LHCN-M2 (cell line): Measurements from ENCODE around the gene PUS7. TPM values are rescaled to one million over a fixed set of nuclear protein-coding genes. Genes with fewer than 3 reads are reported as not detected.
"Not testable (repeated sequence)": the region's sequence is repeated elsewhere in the genome, so short reads cannot be mapped to it uniquely, and the experiment has no call there.

ENCODE experiments used
- DNase-seq: peaks from one replicate; pipeline ENCODE4 v3.0.0-alpha.2; 2012; ENCODE audit warnings: low read depth
- total RNA-seq: library from RNA; depleted of rRNA; stranded (reverse); fragments of >200 nt; gene quantifications from 2 replicates; pipeline ENCODE4 v1.2.3, GENCODE V29; 2014; rRNA removed

PUS7 gene
- total RNA-seq, 1 experiment from 2014 or later, result 32.6 TPM

GRCh38 chr7:105450177-105450861, 71.8 kb downstream of the PUS7 start:
- DNase-seq, result no peak

- DNase-seq, result no peak
Observed at GRCh38 chr7:105448181-105448580, 73.9 kb downstream of the PUS7 start.

GRCh38 chr7:105444342-105444987, 77.6 kb downstream of the PUS7 start:
- DNase-seq, result no peak

DNA sequence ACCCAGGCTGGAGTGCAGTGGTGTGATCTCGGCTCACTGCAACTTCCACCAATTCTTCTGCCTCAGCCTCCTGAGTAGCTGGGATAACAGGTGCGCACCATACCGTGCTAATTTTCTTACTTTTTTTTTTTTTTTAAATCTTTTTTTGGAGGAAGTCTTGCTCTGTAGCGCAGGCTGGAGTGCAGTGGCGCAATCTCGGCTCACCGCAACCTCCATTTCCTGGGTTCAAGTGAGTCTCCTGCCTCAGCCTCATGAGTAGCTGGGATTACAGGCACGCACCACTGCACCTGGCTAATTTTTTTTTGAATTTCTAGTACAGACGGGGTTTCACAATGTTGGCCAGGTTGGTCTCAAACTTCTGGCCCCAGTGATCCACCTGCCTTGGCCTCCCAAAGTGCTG, 79.9 kb downstream of the PUS7 start:
- not testable (repeated sequence) for DNase-seq

DNA sequence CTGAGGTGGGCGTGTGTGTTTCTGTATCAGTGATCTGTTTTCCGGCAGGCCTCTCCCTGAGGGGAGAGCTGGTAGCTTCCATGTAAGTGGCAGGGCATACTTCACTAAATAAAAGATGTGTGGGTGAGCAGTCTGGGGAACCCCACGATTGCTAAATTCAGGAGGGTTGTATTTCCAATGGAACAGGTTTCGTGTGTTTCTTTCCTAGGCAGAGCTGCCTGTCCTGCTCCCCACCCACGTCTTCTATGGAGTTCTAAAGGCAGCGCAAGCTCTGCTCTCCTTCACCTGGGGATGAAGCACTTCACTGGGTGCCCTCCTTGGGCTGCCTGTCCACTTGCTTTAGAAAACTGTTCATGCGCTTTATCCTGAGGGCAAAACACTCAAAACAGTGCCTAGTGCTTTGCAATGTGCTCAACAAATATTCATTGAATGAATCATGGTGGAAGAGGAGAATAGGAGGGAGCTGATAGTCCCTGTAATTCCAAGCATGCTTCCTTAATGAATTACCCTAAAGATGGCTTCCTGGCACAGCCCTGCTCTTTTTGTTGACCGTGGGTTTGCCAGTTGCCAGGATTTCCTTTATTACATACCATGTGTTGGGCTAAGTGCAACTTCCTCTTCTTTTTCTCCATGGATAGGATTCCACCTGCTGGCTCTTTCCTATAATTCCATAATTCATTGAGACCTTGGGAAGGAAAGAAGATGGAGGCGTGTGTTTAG, 82.7 kb downstream of the PUS7 start:
- DNase-seq, result peak; percentile 81

DNA sequence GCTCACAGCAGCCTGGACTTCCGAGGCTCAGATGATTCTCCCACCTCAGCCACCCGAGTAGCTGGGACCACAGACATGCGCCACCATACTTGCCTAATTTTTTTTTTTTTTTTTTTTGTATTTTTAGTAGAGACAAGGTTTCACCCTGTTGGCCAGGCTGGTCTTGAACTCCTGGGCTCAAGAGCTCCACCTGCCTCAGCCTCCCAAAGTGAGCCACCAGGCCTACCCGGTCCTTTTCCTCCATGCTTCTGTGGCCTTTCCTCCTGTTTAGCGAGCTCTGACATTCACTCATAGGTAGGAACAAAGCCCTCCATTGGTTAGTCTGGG, 83.3 kb downstream of the PUS7 start:
- DNase-seq, result no peak

DNA sequence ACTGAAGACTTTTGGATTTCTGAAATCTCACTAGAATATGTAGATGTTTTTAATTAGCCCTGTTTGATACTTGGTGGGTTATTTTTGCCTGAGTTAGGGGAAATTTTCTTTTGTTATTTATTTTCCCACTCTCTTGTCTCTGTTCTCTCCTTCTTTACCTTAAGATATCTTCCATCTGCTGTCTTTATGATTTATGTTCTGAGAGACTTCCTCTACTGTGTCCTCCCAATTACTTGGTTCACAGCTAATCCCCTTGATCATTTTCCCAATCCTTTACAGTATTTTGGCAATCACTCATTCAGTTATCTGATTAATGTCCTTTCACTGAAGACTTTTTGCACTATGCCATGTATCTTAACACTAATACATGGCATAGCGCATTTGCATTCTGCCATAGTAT, 83.8 kb downstream of the PUS7 start:
- DNase-seq, result no peak

DNA sequence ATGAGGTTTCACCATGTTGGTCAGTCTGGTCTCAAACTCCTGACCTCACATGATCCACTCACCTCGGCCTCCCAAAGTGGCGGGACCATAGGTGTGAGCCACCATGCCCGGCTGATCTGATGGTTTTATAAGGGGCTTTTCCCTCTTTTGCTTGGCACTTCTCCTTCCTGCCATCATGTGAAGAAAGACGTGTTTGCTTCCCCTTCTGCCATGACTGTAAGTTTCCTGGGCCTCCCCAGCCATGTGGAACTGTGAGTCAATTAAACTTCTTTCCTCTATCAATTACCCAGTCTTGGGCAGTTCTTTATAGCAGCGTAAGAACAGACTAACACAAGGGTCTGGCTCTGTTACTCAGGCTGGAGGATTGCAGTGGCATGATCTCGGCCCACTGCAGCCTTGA, 84.7 kb downstream of the PUS7 start:
- not testable (repeated sequence) for DNase-seq

DNA sequence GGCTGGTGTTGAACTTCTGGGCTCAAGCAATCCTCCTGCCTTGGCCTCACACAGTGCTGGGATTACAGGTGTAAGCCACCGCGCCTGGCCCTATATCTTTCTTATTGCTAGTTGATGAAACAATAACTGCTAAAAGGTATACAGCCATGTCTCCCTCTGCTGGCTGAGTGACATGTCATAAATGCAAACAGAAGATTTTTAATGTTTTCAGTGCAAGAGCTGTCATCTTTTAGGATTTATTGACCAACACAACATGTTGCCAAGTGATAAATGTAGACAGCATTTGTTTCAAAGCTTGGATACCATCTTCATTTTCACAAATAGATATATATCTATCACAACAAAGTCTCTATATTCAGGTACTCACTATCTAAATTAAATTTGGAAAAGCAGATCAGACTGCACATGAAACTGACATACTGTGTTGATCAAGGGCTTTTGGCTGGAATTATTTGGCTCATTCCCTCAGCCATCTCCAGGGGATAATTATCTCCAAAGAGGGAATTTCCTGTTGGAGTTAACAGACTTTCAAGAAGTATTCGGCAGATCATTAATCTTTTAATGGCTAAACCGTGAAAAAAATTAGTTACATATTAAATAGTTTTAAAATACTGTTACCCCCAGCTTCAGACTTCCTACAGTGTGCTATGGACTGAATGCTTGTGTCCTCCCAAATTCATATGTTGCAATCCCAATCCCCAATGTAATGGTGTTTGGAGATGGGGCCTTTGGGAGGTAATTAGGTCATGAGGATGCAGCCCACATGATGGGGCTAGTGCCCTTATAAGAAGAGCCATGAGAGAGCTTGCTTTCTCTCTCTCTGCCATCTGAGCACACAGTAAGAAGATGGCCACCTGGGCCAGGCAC, 92.1 kb downstream of the PUS7 start:
- DNase-seq, result peak; percentile 59

DNA sequence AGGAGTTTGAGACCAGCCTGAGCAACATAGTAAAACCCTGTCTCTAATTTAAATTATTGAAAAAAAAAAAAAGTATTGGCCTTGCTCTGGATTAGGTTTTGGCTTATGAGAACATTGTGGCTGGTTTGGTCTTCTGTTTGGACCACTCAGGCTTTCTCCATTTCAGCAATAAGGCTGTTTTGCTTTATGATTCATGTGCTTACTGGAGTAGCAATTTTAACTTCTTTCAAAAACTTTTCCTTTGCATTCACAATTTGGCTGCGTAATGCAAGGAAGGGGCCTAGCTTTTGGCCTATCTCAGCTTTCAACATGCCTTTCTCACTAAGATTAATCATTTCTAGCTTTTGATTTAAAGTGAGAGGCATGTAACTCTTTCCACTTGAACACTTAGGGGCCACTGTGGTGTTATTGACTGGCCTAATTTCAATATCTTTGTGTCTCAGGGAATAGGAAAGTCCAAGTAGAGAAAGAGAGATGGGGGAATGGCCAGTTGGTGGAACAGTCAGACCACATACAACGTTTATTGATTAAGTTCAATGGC, 95.4 kb downstream of the PUS7 start:
- DNase-seq, result no peak

- no peak for DNase-seq
Observed at GRCh38 chr7:105423987-105424386, 98.1 kb downstream of the PUS7 start.

DNA sequence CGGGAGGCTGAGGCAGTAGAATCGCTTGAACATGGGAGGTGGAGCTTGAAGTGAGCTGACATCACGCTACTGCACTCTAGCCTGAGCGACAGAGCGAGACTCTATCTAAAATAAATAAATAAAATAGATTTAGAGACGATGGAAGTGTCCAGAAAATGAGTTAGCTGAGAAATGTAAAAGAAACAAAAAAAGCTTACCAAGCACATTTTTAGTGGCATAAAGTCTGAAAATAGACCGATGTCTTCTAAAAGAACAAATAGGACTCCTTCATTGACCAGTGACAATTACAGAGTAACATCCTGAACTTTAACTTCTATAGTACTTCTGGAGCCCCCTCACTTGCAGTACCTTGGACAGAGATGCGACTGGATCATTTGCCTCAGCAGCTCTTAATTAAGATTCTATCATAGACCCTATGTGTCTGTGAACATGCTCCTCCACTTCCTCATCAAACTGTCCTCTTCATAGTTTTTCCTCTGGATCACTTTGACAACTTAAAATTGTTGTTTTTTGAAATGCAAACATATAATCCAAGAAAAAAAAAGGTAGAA, 108.1 kb downstream of the PUS7 start:
- DNase-seq, result peak; percentile 13

- not testable (repeated sequence) for DNase-seq
Observed at GRCh38 chr7:105410774-105411173, 111.3 kb downstream of the PUS7 start.

DNA sequence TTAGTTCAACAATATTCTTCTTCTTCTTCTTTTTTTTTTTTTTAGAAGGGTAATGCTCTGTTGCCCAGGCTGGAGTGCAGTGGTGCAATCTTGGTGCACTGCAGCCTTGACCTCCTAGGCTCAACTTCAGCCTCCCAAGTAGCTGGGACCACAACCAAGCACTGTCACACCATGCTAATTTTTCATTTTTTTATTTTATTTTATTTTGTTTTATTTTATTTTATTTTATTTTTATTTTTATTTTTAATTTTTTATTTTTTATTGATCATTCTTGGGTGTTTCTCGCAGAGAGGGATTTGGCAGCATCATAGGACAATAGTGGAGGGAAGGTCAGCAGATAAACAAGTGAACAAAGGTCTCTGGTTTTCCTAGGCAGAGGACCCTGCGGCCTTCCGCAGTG, 112.3 kb downstream of the PUS7 start:
- DNase-seq, result not testable (repeated sequence)

- DNase-seq, result no peak
Observed at GRCh38 chr7:105408791-105409410, 113.2 kb downstream of the PUS7 start.

Other genes with a start within 250 kb of the PUS7 start
- gene SRPK2, start 133.3 kb downstream of the PUS7 start, total RNA-seq, result 42.6 and 47.2 TPM in 2 replicates
- gene RINT1, start 9.9 kb upstream of the PUS7 start, total RNA-seq, result 21.7 and 23.8 TPM in 2 replicates
- not detected in 2 replicates for gene EFCAB10, start 59.2 kb upstream of the PUS7 start, total RNA-seq